GM12878 (cell line): Measurements from ENCODE around the gene SLC17A2.

ENCODE experiments used
- CREB1 ChIP-seq: IDR thresholded peaks from 2 replicates; pipeline ENCODE4 v1.6.1; 2012; ENCODE audit warnings: low read depth, mild to moderate bottlenecking, inconsistent platforms
- CTCF ChIP-seq, 3 experiments: IDR thresholded peaks in 2 of 3; conservative IDR thresholded peaks in 1 of 3; 2 replicates each; pipeline ENCODE4 v1.5.1; 2011; ENCODE audit warnings: low read depth in 3 of 3, low read length in 3 of 3, mild to moderate bottlenecking in 3 of 3, control low read depth in 2 of 3, moderate library complexity in 2 of 3, inconsistent platforms in 1 of 3, mixed read lengths in 1 of 3; ENCODE audit not compliant: control insufficient read depth in 2 of 3, insufficient read depth in 1 of 3; ENCODE audit errors: extremely low read depth in 1 of 3
- ELK1 ChIP-seq: IDR thresholded peaks from 2 replicates; pipeline ENCODE4 v1.6.1; 2012; ENCODE audit warnings: low read depth, low read length, improper control_type of control experiment
- EP300 ChIP-seq, 2 experiments: fragments of 150-350 bp in 1 of 2; IDR thresholded peaks; 2 replicates each; pipeline ENCODE4 v1.6.1; 2011 to 2012; ENCODE audit warnings: low read depth in 2 of 2, low read length in 2 of 2, borderline replicate concordance in 1 of 2, improper control_type of control experiment in 1 of 2, inconsistent platforms in 1 of 2; ENCODE audit not compliant: control insufficient read depth in 1 of 2
- EZH2 ChIP-seq: IDR thresholded peaks from 2 replicates; pipeline ENCODE4 v1.6.1; 2012; ENCODE audit warnings: low read depth, mild to moderate bottlenecking, control low read depth, inconsistent platforms, low read length, borderline replicate concordance; ENCODE audit not compliant: control insufficient read depth
- POLR2A ChIP-seq: IDR thresholded peaks from 2 replicates; pipeline ENCODE4 v1.6.1; 2011; ENCODE audit warnings: low read depth, mild to moderate bottlenecking, low read length
- POLR2AphosphoS5 ChIP-seq: IDR thresholded peaks from 2 replicates; pipeline ENCODE4 v1.6.1; 2011; ENCODE audit warnings: mild to moderate bottlenecking, low read length, inconsistent platforms
- SIN3A ChIP-seq: IDR thresholded peaks from 2 replicates; pipeline ENCODE4 v1.6.1; 2012; ENCODE audit warnings: low read depth, low read length, improper control_type of control experiment
- ZNF24 ChIP-seq: fragments of 450-650 bp; IDR thresholded peaks from 2 replicates; pipeline ENCODE4 v1.6.1; 2017; ENCODE audit warnings: antibody characterized with exemption, mild to moderate bottlenecking
- ZZZ3 ChIP-seq: IDR thresholded peaks from 2 replicates; pipeline ENCODE4 v1.6.1; 2011; ENCODE audit warnings: low read depth; ENCODE audit not compliant: control insufficient read depth, insufficient read length

GRCh38 chr6:25872814-25873213 is 57.7 kb downstream of the SLC17A2 start:
- TF ChIP-seq EZH2 (no peak), POLR2A (no peak), CTCF (IDR thresholded peaks at IDR 0.05 in 2 of 3, conservative IDR thresholded peaks at IDR 0.05 in 1 of 3; ENCODE audit: control insufficient read depth in 2 of 3, extremely low read depth in 1 of 3, insufficient read depth in 1 of 3, low read depth in 3 of 3, low read length in 3 of 3) (no peak), POLR2AphosphoS5 (no peak), ELK1 (no peak), EP300 (IDR thresholded peaks at IDR 0.05; ENCODE audit: borderline replicate concordance in 1 of 2, control insufficient read depth in 1 of 2, low read depth in 2 of 2, low read length in 2 of 2) (no peak), SIN3A (no peak), CREB1 (no peak), ZZZ3 (no peak), ZNF24 (no peak)
